K562 (cell line): ENCODE data around the gene LRIT3. TPM values are rescaled to one million over a fixed set of nuclear protein-coding genes. Genes with fewer than 3 reads are reported as not detected.

Source experiments
- ATAC-seq: fragments of 200-7000 bp; cut with Tn5 transposase; 3 replicates; pipeline ENCODE4 v1.9.1; 2020; ENCODE audit warnings: moderate library complexity
- Bru-seq: library from RNA; stranded (reverse); fragments of 400-500 nt; gene quantifications from one replicate; lab custom pipeline; 2021; lab: Mats Ljungman, UMichigan
- BruChase-seq, 2 experiments: library from RNA; stranded (reverse); fragments of 400-500 nt; gene quantifications; one replicate each; lab custom pipeline; 2021; lab: Mats Ljungman, UMichigan
- BruUV-seq: library from RNA; stranded (reverse); fragments of 400-500 nt; replicated peaks from 2 replicates; lab custom pipeline; 2021; lab: Mats Ljungman, UMichigan
- CTCF ChIA-PET: fragments of 300-600 bp; formaldehyde crosslinking; extraction: SDS; loops from one replicate; lab custom pipeline; 2021; ENCODE audit warnings: low intra/inter-chr PET ratio; lab: Yijun Ruan, JAX
- POLR2A ChIA-PET: fragments of 300-600, 350-650 bp; sonication (Branson Sonifier 250); formaldehyde crosslinking; extraction: SDS; loops from one replicate; lab custom pipeline; 2021; ENCODE audit warnings: antibody characterized with exemption, inconsistent platforms; lab: Yijun Ruan, JAX
- DNase-seq, 4 experiments: peaks; one replicate each; pipeline versions ENCODE4 v3.0.0 to v3.0.0-alpha.2; 2011 to 2018; ENCODE audit warnings: low spot score in 3 of 4, mixed read lengths in 3 of 4; ENCODE audit errors: extremely low read depth in 1 of 4
- FAIRE-seq: peaks from 2 replicates; lab custom pipeline; 2011; peaks lifted over from hg19 to GRCh38; lab: Jason Lieb, UNC
- H2AFZ ChIP-seq: 2 replicates; pipeline ENCODE4 v1.6.0; 2011; ENCODE audit warnings: low read depth, low read length, control low read depth, inconsistent platforms
- H3K27ac ChIP-seq: fragments of 200-600 bp; 3 replicates; pipeline ENCODE4 v1.8.0; 2011; ENCODE audit warnings: low read depth, mild to moderate bottlenecking, control low read depth, inconsistent platforms, low read length, moderate library complexity, mixed read lengths; ENCODE audit errors: extremely low read depth
- H3K27me3 ChIP-seq, 2 experiments: fragments of 300-600 bp in 1 of 2; 2 replicates in 1 of 2; 3 replicates in 1 of 2; pipeline versions ENCODE4 v1.6.0 to v1.8.0; 2011; ENCODE audit warnings: inconsistent platforms in 2 of 2, low read length in 2 of 2, mild to moderate bottlenecking in 1 of 2, mixed read lengths in 1 of 2, moderate library complexity in 1 of 2; ENCODE audit not compliant: control insufficient read depth in 2 of 2, insufficient read depth in 2 of 2
- H3K36me3 ChIP-seq: fragments of 300-600 bp; 3 replicates; pipeline ENCODE4 v1.8.0; 2011; ENCODE audit warnings: mild to moderate bottlenecking, low read length, inconsistent platforms; ENCODE audit not compliant: control insufficient read depth, insufficient read depth
- H3K4me1 ChIP-seq, 2 experiments: fragments of 200-600 bp in 1 of 2; replicated peaks in 1 of 2; 2 replicates in 1 of 2; 3 replicates in 1 of 2; pipeline versions ENCODE4 v1.5.1 to v1.8.0; 2011; ENCODE audit warnings: inconsistent platforms in 2 of 2, low read length in 2 of 2, mild to moderate bottlenecking in 1 of 2, mixed read lengths in 1 of 2, moderate library complexity in 1 of 2; ENCODE audit not compliant: control insufficient read depth in 2 of 2, insufficient read depth in 2 of 2
- H3K4me2 ChIP-seq: 2 replicates; pipeline ENCODE4 v1.6.1; 2011; ENCODE audit warnings: low read length, control low read depth, inconsistent platforms, mixed read lengths; ENCODE audit not compliant: insufficient read depth
- H3K4me3 ChIP-seq: fragments of 200-600 bp; sonication (generic), shearing (Covaris generic); 2 replicates; pipeline ENCODE4 v1.5.1; 2016; ENCODE audit warnings: control low read depth, inconsistent platforms
- H3K79me2 ChIP-seq: fragments of 200-600 bp; 3 replicates; pipeline ENCODE4 v1.8.0; 2011; ENCODE audit warnings: low read length, inconsistent platforms; ENCODE audit not compliant: control insufficient read depth, insufficient read depth
- H3K9ac ChIP-seq, 2 experiments: 2 replicates each; pipeline versions ENCODE4 v1.6.0 to v1.6.1; 2011; ENCODE audit warnings: low read depth in 2 of 2, low read length in 2 of 2, control low read depth in 1 of 2, inconsistent platforms in 1 of 2, mild to moderate bottlenecking in 1 of 2, mixed read lengths in 1 of 2; ENCODE audit not compliant: insufficient read depth in 1 of 2
- H3K9me1 ChIP-seq: one replicate; pipeline ENCODE4 v1.6.0; 2011; ENCODE audit warnings: inconsistent platforms, mild to moderate bottlenecking, low read length, moderate library complexity; ENCODE audit not compliant: control insufficient read depth, insufficient read depth
- H3K9me3 ChIP-seq: replicated peaks from 2 replicates; pipeline ENCODE4 v1.5.1; 2011; ENCODE audit warnings: low read depth, low read length, inconsistent platforms; ENCODE audit not compliant: control insufficient read depth, insufficient read depth
- H4K20me1 ChIP-seq: replicated peaks from 2 replicates; pipeline ENCODE4 v1.6.1; 2011; ENCODE audit warnings: low read length, inconsistent platforms, mixed read lengths; ENCODE audit not compliant: control insufficient read depth, insufficient read depth
- EZH2 ChIP-seq: IDR thresholded peaks from 2 replicates; pipeline ENCODE4 v1.6.1; 2012; ENCODE audit warnings: low read depth, mild to moderate bottlenecking, inconsistent platforms, low read length, borderline replicate concordance
- ZNF121 ChIP-seq: sonication (generic); formaldehyde crosslinking; conservative IDR thresholded peaks from 2 replicates; pipeline ENCODE4 v1.8.0; 2022; ENCODE audit warnings: missing genetic modification reagents
- WGBS: fragments of 100-300 bp; shearing (Covaris generic); methylation state at CpG from one replicate; pipeline ENCODE4 v1.1.6; 2016; ENCODE audit warnings: low coverage, mixed read lengths; ENCODE audit not compliant: insufficient coverage; ENCODE audit errors: missing lambda C conversion rate; 5-methylcytosine and 5-hydroxymethylcytosine counted together
- in situ Hi-C: fragments of 300-500 bp; cut with MboI; formaldehyde crosslinking; loops from 4 replicates; pipeline ENCODE4 v1.15.0; 2018; ENCODE audit warnings: inconsistent platforms, mixed read lengths
- intact Hi-C: fragments of 100-400 bp; cut with micrococcal nuclease; formaldehyde crosslinking; loops from 2 replicates; pipeline ENCODE4 v1.14.2; 2022
- long read RNA-seq, 3 experiments: library from polyadenylated mRNA in 2 of 3; library from RNA in 1 of 3; unstranded in 2 of 3; stranded (forward) in 1 of 3; transcript quantifications; one replicate each; pipeline ENCODE4 v2.0.0, GENCODE V29; 2019 to 2022
- polyA minus RNA-seq, 3 experiments: library from RNA; depleted of rRNA, polyadenylated mRNA; stranded (reverse); fragments of >200 nt; gene quantifications; 2 replicates each; pipeline ENCODE4 v1.2.3, GENCODE V29; 2011
- polyA plus RNA-seq, 8 experiments: library from polyadenylated mRNA; depleted of rRNA in 4 of 8; stranded (reverse) in 5 of 8; unstranded in 3 of 8; fragments of >200 nt; fragmentation: Nextera tagmentation in 2 of 8; fragmentation: Illumina TruSeq in 1 of 8; extraction: Ambion mirVana in 2 of 8; extraction: Trizol in 1 of 8; gene quantifications; 2 replicates each; pipeline versions ENCODE4 v1.2.1 to v1.2.3, GENCODE V29; 2011 to 2014; ENCODE audit warnings: inconsistent platforms in 1 of 8, missing spikeins in 1 of 8
- total RNA-seq, 7 experiments: library from RNA; depleted of rRNA in 6 of 7; stranded (reverse); fragments of >200 nt in 6 of 7; fragmentation: Illumina TruSeq in 2 of 7; extraction: Trizol in 2 of 7; gene quantifications; 2 replicates each; pipeline versions ENCODE4 v1.2.1 to v1.2.3, GENCODE V29; 2011 to 2021; ENCODE audit warnings: low replicate concordance in 1 of 7

Gene LRIT3
- 0.19 and 0.60 TPM in 2 replicates for total RNA-seq (2011; cell fraction: chromatin; rRNA removed; ENCODE audit: low replicate concordance)
- 0.13 and 0.17 TPM in 2 replicates for total RNA-seq (2011; cell fraction: nucleolus; rRNA removed)
- total RNA-seq (2011; cell fraction: nucleoplasm; rRNA removed), result 0.15 TPM in 1 of 2 replicates, not detected in the other
- not detected in 2 replicates for total RNA-seq (2014; rRNA removed)
- total RNA-seq (2014; rRNA removed; fragmentation: Illumina TruSeq; extraction: Trizol), result 0.04 and 0.10 TPM in 2 replicates
- 0.04 TPM in 1 of 2 replicates, not detected in the other for total RNA-seq (2015; rRNA removed; fragmentation: Illumina TruSeq; extraction: Trizol)
- total RNA-seq (2021), result not detected in 2 replicates
- polyA plus RNA-seq (2011; rRNA removed), result 0.10 and 0.20 TPM in 2 replicates
- 0.03 and 0.16 TPM in 2 replicates for polyA plus RNA-seq (2011; cell fraction: cytosol; rRNA removed)
- polyA plus RNA-seq (2011; cell fraction: nucleus; rRNA removed), result 0.26 and 0.84 TPM in 2 replicates
- 0.04 and 0.05 TPM in 2 replicates for polyA plus RNA-seq (2012)
- polyA plus RNA-seq (2014; fragmentation: Illumina TruSeq; extraction: Trizol), result 0.04 TPM in 1 of 2 replicates, not detected in the other
- polyA plus RNA-seq (2014; fragmentation: Nextera tagmentation; extraction: Ambion mirVana), result not detected
- 0.07 TPM in 2 replicates for polyA plus RNA-seq (2014; rRNA removed)
- polyA minus RNA-seq (2011; rRNA and poly(A)+ RNA removed), result 0.36 TPM in 1 of 2 replicates, not detected in the other
- polyA minus RNA-seq (2011; cell fraction: cytosol; rRNA and poly(A)+ RNA removed), result 0.36 TPM in 1 of 2 replicates, not detected in the other
- 0.13 and 0.56 TPM in 2 replicates for polyA minus RNA-seq (2011; cell fraction: nucleus; rRNA and poly(A)+ RNA removed)
- Bru-seq, nascent RNA, result percentile 20 among the genes with signal in this experiment
- percentile 52 among the genes with signal in this experiment for BruChase-seq, experiment 1, labeled RNA remaining after a 2-hour chase
- BruChase-seq, experiment 2, labeled RNA remaining after a 6-hour chase, result percentile 53 among the genes with signal in this experiment
- long read RNA-seq, experiment 1, result 0 reads
- long read RNA-seq, experiment 2, partial matches to known transcripts, result 0 of 1 reads
- long read RNA-seq, experiment 2, other reads (novel, unspliced or antisense), result 1 of 1 reads
- long read RNA-seq, experiment 3, result 0 reads

GRCh38 chr4:109847896-109848442 is at the start of gene LRIT3:
LRIT3 (plus strand) TSS chr4:109848107; CDS start chr4:109848202, 95 bp downstream.
- Histone ChIP-seq H3K36me3 (no peaks in the 10 kb centered on the region), H3K27me3 (no peaks in the 10 kb centered on the region; a peak in 2 of 5 replicates), H3K27ac (no peak within 1 kb of the TSS), H4K20me1 (no peaks in the 10 kb centered on the region), H3K4me3 (no peak within 1 kb of the TSS), H2AFZ (no peak within 1 kb of the TSS), H3K4me1 (no peaks in the 10 kb centered on the region), H3K9me1 (peaks cover 2% of the 10 kb centered on the region), H3K4me2 (no peak within 1 kb of the TSS), H3K9me3 (no peaks in the 10 kb centered on the region), H3K79me2 (no peaks in the 10 kb centered on the region), H3K9ac (no peak within 1 kb of the TSS)
- no peak for DNase-seq
- intact Hi-C loops (no loop called here), in situ Hi-C loops (no loop called here)
- BruUV-seq, result no TSS peak
- POLR2A ChIA-PET, result interaction anchor here (1.4 kb wide), 1 partner anchor 20 kb away, joined by 4 read pairs; the partner anchor contains the start of gene RRH
- peak; percentile 49 for FAIRE-seq
- 5% methylated on average over 5 of the region's 5 CpGs for WGBS
- no peak; the same call in 2 of the 3 replicates for ATAC-seq
- TF ChIP-seq EZH2 (0 out of 2 replicates have a peak, but pooled peaks have one; percentile 58), ZNF121 (CRISPR knock-in tag) (no peak)
- CTCF ChIA-PET, result no interaction called here
